NB4 (cell line): ENCODE measurements around the gene MTX1.
A peak's percentile ranks its signal among the peaks of the same experiment; 100 is the strongest.

Experiments
- MAX ChIP-seq: IDR thresholded peaks from 2 replicates; pipeline ENCODE4 v1.6.1; 2011; ENCODE audit warnings: low read depth, low read length
- POLR2A ChIP-seq: IDR thresholded peaks from 2 replicates; pipeline ENCODE4 v1.6.1; 2011; ENCODE audit warnings: mild to moderate bottlenecking; ENCODE audit not compliant: insufficient read length; ENCODE audit errors: extremely low read depth
- TF ChIP-seq, protein P1 (sequence below): IDR thresholded peaks from one replicate; pipeline ENCODE4 v1.5.1; 2012; ENCODE audit warnings: low read depth, low read length

DNA sequence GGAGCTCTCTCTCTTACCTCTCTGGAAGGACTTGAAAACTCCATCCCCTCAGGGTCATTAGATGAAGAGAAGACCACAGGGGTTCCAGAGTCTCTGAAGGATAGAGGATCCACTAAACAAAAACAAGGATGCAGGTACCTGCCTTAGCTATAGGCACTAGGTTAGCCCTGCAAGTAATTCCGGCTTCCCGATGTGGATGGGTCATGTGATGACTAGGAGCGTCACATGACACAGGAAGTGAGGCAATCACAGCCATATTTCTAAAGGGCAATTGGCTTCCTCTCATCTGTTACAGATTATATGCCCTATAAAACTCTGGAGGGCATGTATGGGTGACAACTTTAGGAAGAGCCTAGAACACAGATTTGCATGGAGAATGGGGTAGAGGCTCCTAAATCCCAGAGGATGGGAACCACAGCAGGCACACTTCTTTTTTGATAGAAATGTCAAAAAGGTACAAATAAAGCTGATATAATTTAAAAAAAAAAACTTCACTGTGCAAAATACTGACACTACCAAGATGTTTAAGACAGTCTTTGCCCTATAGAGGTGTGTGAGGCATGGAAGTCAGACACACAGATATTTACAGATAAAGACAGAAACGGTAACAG, 32.7 kb downstream of the MTX1 start:
- TF ChIP-seq, protein P1, sequence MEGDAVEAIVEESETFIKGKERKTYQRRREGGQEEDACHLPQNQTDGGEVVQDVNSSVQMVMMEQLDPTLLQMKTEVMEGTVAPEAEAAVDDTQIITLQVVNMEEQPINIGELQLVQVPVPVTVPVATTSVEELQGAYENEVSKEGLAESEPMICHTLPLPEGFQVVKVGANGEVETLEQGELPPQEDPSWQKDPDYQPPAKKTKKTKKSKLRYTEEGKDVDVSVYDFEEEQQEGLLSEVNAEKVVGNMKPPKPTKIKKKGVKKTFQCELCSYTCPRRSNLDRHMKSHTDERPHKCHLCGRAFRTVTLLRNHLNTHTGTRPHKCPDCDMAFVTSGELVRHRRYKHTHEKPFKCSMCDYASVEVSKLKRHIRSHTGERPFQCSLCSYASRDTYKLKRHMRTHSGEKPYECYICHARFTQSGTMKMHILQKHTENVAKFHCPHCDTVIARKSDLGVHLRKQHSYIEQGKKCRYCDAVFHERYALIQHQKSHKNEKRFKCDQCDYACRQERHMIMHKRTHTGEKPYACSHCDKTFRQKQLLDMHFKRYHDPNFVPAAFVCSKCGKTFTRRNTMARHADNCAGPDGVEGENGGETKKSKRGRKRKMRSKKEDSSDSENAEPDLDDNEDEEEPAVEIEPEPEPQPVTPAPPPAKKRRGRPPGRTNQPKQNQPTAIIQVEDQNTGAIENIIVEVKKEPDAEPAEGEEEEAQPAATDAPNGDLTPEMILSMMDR = no peak
- TF ChIP-seq POLR2A (no peak), MAX (peak; percentile 95)
